ENCODE results near the gene AQP3. TPM values are rescaled to one million over a fixed set of nuclear protein-coding genes. Genes with fewer than 3 reads are reported as not detected.
"Not testable (repeated sequence)": the region's sequence is repeated elsewhere in the genome, so short reads cannot be mapped to it uniquely, and the experiment has no call there.

Gene AQP3
- 7.7 TPM for total RNA-seq
- long read RNA-seq, partial matches to known transcripts = 0 of 3 reads
- long read RNA-seq, other reads (novel, unspliced or antisense) = 1 of 3 reads

DNA sequence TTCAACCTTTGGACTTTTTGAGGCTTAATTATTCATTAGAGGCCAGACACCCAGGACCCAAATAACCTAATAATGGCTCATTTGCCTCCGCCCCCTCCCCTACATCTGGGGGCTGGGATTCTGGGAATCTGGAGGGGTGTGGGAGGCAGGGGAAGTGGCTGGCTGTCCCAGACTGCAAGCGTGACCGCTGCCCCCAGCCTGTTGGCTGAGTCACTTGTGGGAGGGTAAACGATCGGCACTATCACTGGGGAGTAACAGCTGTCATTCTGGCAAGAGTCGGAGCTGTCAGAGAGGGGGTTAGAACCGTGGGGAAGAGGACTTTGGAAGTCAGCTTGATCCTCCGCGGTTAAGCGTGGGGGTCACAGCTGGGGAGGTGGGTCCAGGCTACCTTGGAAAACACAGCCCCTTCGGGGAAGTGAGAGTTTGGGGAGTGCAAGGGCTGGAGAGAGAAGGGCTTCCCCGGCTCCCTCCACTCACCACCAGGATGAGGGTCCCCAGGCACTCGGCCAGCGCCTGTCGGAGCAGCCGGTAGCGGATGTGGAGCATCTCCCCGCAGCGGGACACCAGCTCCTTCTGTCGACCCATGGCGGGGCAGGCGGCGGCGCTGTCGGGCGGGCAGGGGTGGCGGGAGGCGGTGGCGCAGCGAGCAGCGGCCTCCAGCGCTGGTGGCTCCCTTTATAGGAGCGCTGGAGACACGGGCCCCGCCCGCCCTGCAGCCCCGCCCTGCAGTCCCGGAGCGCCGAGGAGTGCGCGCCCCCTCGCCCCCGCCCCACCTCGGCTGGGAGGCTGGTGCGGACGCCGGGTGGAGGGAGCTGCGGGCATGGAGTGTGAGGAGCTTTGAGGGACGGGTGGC, at the start of gene AQP3:
TSS of gene AQP3 (minus strand) at position 648 of the 853 bp plus-strand sequence. CDS start at position 585, 63 bp downstream.
- intact Hi-C loops (cut with DNase I) = loop anchor here (5.0 kb wide), 1 partner anchor 40 kb away; no protein-coding TSS in a partner anchor
- DNase-seq (ENCODE audit: low spot score) = no peak

DNA sequence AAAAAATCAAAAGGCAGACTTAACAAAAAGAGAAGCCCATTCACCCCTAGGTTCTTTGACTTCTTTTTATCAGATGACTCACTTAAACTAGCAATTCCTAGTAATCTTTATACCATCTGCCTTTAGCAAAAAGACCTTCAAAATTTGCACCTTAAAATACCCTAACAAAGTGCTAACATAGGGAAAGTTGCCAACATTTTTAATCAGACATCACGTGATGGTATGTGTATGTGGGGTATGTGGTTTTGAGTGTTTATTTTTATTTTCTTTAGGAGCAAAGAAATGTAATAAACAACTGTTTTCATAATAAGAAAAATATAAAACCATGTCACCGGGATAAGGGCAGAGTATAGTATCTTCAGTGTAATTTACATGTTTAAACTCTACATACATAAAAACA, 46.4 kb upstream of the AQP3 start:
- intact Hi-C loops (cut with DNase I) = not testable (repeated sequence)

DNA sequence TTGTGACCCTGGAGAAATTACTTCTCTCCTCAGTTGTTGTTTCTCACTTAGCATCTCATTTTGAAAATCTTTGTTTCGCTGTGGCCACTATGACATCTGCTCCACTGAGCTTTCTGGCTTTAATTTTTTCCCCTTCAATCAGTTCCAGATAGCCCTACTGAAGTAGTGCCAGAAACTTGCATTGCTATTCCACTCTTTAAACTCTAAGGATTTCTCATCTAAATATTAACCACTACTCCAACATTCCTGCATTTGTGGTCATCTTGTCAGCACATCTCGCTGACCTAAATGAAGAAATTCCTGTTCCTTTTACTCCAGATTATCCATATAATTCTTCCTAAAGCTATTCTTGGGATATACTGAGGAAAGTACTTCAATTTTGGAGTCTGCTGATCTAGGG, 41.7 kb upstream of the AQP3 start:
- DNase-seq (ENCODE audit: low spot score) = no peak
- intact Hi-C loops (cut with DNase I) = no loop called here

More for the DNA sequence above, 46.4 kb upstream of the AQP3 start:
- DNase-seq (ENCODE audit: low spot score) = not testable (repeated sequence)

DNA sequence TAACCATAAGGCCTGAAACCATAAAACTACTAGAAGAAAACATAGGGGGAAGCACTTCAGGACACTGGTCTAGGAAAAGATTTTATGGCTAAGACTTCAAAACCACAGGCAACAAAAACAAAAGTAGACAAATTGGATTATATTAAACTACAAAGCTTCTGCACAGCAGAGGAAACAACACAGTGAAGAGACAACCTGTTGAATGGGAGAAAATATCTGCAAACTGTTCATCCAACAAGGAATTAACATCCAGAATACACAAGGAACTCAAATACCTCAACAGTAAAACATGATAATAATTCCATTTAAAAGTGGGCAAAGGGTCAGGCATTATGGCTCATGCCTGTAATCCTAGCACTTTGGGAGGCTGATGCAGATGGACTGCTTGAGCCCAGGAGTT, 37.9 kb upstream of the AQP3 start:
- intact Hi-C loops (cut with DNase I); DNase-seq (ENCODE audit: low spot score): not testable (repeated sequence)

DNA sequence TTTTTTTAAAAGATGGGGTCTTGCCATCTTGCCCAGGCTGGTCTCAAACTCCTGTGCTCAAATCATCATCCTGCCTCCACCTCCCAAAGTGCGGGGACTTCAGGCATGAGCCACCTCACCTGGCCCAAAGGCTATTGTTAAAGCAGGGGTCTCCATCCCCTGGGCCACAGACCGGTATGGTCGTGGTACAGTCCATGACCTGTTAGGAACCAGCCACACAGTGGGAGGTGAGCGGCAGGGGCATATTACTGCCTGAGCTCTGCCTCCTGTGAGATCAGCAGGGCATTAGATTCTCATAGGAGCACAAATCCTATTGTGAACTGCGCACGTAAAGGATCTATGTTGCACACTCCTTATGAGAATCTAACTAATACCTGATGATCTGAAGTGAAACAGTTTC, 33.6 kb upstream of the AQP3 start:
- intact Hi-C loops (cut with DNase I) = no loop called here
- DNase-seq (ENCODE audit: low spot score) = peak; percentile 5

DNA sequence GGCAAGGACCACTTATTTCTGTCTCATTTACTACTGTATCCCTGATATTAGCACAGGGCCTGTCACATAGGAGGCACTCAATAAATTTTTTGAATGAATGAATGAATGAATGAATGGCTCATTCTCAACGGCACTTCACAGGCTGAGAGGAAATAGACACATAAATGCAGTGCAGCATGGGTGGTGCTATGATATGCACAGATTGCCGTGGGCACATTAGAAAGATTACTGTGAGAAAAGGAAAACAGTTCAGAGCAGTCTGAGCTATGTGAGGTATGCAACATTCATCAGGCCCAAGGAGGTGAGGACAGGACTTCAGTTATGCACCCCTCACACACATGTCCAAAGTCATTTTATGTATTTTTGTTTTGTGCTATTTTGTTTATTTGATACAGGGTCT, 32.7 kb upstream of the AQP3 start:
- intact Hi-C loops (cut with DNase I) = no loop called here
- no peak for DNase-seq (ENCODE audit: low spot score)

DNA sequence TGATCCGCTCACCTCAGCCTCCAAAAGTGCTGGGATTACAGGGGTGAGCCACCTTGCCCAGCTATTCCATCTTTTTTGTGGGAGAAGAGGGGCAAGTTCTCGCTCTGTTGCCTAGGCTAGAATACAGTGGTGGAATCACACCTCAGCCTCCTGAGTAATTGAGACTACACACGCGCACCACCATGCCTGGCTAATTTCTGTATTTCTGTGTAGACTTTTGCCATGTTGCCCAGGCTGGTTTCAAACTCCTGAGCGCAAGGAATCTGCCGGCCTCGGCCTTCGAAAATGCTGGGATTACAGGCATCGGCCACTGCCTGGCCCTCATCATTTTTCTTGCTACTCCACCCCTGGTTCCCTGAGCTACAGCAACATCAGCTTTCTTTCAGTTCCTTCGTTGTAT, 29.1 kb upstream of the AQP3 start:
- peak; percentile 61 for DNase-seq (ENCODE audit: low spot score)
- intact Hi-C loops (cut with DNase I) = loop anchor here (10.0 kb wide), 1 partner anchor 192 kb away; no protein-coding TSS in a partner anchor

DNA sequence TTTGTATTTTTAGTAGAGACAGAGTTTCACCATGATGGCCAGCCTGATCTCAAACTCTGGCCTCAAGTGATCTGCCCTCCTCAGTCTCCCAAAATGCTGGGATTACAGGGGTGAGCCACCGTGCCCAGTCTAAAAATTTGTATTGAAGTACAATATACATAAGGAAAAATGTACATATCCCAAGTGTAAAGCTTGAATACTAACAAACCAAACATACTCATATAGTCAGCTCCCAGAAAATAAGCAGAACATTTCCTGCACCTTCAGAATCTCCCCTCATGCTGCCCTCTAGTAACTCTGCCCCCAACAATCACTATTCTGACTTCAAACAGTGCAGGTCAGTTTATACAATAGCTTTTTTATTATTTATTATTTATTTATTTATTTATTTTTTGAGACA, 28.0 kb upstream of the AQP3 start:
- intact Hi-C loops (cut with DNase I) = loop anchor here (2.0 to 10.0 kb wide), 2 partner anchors 35 to 191 kb away; no protein-coding TSS in a partner anchor
- no peak for DNase-seq (ENCODE audit: low spot score)

DNA sequence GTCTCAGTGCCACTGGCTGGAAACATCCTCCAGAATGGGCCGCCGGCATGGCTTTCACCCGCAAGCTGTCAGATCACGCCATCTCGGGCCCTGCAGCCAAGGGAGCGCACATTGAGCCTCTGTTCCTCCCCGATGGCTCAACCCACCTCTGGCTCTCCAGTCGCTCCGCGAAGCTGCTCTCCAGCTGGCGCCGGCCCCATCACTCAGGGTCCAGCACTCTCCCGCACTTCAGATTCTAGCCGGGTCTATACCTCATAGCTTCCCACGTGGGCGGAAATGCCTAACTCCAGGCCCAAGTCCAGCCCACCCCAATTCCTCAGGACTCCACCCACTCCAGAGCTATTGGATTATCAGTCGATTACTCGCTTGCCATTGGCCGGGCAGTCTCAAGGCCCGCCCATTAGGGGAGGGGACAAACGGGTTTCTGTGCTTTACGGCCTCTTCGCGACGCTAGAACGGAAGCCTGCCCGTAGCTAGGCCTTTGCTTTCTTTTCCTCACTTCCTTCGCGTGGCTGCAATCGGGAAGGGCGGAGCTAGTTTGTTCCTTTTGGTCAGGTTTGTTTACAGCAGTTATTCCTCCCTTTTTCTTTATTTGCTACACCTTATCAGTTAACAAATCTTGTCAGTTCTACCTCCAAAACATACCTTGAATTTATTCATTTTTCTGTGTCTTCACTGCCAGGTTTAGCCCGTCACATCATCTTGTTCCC, 26.4 kb upstream of the AQP3 start, which contains the start of gene NOL6:
TSS of gene NOL6 (minus strand) at position 282 of the 710 bp plus-strand sequence. CDS start at position 200, 82 bp downstream.
- peak; percentile 98 for DNase-seq (ENCODE audit: low spot score)
- intact Hi-C loops (cut with DNase I) = loop anchor here (2.0 to 10.0 kb wide), 2 partner anchors 37 to 189 kb away; no protein-coding TSS in a partner anchor

DNA sequence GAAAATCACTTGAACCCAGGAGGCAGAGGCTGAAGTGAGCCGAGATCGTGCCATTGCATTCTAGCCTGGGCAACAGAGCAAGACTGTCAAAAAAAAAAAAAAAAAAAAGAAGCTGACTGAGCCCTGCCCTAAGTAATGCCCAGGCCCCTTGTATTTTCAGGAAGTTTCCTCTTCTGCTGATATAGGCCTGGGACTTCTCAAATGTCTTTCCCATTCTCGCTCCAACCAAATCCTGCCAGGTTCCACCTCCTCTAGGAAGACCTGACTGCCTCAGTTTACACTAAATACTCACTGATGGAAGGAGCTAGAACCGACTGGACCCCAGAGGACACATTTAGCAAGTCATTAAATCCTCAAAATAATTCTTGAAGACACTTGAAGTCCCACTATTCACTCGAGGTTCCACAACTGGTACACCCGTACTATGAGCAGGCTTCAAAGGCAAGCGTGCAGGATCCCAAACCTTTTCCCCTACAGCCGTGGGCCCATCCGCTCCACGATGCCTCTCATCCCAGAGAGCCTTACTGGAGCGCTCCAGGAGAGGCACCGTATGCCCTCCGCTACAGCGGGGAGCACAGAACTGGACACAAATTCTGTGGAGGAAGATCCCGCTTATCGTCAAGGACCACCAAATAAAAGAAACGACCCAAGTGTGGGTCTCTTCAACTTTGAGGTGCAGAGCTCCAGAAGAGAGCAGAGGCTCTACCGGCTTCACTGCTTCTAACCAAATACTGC, 25.7 kb upstream of the AQP3 start:
- DNase-seq (ENCODE audit: low spot score) = peak; percentile 59
- intact Hi-C loops (cut with DNase I) = loop anchor here (10.0 kb wide), 1 partner anchor 188 kb away; no protein-coding TSS in a partner anchor

DNA sequence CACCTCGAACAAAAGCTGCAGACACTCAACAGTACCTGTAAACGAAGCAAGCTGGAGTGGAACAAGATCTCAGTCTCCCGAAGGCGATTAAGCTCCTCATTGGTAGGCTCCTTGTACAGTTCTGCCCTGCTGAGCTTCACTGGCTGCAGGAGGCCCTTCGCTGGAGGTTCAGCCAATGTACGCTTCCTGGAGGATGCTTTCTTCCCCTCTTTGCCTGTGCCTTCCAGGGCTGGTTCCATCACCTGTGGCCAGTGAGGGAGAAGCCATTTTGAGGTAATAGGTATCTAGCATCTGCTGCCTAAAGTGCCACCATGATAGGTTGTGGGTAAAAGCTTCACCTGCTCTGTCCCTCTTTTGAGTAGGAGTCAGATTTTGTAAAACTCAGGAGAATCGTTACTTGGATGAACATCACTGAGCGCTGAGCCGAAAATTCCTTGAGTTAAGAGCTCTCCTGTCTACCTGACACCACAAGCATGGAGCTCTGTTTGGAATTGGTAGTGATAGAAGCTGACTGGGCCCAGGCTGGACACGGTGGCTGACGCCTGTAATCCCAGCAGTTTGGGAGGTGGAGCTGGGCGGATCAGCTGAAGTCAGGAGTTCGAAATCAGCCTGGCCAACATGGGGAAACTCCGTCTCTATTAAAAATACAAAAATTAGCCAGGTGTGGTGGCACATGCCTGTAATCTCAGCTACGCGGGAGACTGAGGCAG, 24.9 kb upstream of the AQP3 start:
- intact Hi-C loops (cut with DNase I) = loop anchor here (10.0 kb wide), 1 partner anchor 188 kb away; no protein-coding TSS in a partner anchor
- DNase-seq (ENCODE audit: low spot score) = peak; percentile 26

DNA sequence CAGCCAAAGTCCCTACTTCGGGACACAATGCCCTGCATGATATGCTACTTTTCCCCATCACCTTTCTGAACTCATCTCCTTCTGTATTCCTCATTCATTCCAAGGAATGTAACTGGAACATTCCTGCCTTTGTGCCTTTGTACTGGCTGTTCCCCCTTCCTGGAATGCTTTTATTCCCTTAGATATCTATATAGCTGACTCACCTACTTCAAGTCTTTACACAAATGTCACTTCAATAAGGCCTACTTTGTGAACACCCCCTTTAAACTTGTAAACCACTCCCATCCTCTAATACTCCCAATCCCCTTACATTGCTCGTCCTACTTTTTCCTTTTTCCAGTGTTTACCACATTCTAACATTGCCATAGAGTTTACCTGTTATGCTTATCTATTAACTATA, 24.0 kb upstream of the AQP3 start:
- no peak for DNase-seq (ENCODE audit: low spot score)
- intact Hi-C loops (cut with DNase I) = loop anchor here (10.0 kb wide), 1 partner anchor 187 kb away; no protein-coding TSS in a partner anchor

DNA sequence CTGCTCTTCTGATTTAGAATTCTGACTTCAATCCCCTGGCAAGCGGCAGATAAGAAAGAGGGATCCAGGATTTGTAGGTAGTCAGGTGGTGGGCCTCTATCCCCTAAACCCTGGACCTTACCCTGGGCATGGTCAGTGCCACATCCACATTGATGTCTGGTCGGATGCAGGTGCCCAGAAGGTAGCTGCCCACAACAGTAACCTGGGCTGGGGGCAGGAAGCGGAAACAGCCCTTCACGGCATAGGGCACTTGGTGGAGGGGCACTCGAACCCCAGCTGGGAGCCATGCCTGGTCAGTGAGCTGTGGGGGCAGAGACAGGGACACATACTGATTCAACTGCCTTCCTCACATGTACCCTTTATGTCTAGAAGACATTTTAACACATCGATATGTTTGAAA, 22.5 kb upstream of the AQP3 start:
- intact Hi-C loops (cut with DNase I) = loop anchor here (5.0 to 10.0 kb wide), 2 partner anchors 93 to 185 kb away; no protein-coding TSS in a partner anchor
- DNase-seq (ENCODE audit: low spot score) = peak; percentile 43

DNA sequence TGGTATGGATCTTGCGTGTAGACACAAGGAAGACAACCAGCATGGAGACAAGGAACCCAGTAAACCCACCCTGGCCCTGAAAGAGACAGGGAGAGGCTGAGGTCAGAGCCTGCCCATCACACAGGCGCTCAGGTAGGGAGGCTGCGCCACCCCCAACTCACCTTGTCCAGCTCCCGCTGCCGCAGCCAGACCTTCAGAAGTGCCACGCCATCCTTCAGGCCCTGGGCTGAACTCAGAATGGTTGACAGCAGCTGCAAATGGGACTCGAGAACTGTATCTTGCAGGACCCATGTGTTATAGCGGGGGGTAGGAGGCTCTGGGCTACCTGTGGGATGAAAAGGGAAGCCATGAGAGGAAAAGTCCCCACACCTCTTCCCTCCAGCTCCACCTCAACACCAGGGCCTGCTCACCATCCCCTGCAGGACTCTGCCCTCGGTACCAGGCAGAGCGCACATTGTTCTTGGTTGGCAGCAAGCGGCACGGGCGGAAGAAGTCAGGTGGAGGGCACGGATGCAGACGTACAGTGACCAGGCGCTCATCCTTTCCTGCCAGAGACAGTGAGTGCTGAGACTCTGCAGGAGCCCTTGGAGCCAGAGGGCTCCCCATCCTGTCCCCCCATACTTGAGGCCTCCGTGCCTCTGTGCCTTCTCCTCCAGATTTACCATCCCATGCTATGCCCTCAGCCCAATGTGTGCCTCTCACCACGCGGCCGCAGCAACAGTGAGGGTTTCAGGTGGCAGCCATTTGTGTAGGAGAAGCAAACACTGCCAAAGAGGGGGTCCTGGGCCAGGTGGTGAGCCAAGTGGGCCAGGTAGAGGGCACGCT, 21.6 kb upstream of the AQP3 start:
- peak; percentile 66 for DNase-seq (ENCODE audit: low spot score)
- intact Hi-C loops (cut with DNase I) = loop anchor here (5.0 kb wide), 1 partner anchor 92 kb away; no protein-coding TSS in a partner anchor

DNA sequence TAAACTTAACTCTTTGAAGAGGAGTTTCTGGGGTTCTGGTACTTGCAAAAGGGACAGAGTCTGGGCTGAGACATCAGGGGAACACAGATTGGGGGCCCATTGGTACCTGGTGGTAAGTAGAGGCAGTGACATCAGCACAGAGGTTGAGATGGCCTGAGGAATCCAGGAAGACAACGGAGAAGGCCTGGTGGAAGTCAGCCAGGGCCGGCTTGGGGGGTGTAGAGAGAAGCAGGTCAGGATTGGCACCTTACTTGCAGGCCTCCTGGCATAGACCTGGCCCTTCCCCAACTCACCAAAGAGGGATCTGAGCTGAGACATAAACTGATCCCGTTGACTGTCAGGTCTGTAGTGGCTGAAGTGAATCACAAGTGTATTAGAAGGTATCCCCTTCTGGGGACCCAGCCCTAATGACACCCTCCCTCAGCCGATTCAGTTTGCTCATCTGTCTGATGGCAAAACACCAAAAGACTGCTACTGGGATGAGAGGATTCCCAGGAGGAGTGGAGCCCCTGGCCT, 20.9 kb upstream of the AQP3 start:
- peak; percentile 60 for DNase-seq (ENCODE audit: low spot score)
- intact Hi-C loops (cut with DNase I) = loop anchor here (5.0 kb wide), 1 partner anchor 91 kb away; no protein-coding TSS in a partner anchor

DNA sequence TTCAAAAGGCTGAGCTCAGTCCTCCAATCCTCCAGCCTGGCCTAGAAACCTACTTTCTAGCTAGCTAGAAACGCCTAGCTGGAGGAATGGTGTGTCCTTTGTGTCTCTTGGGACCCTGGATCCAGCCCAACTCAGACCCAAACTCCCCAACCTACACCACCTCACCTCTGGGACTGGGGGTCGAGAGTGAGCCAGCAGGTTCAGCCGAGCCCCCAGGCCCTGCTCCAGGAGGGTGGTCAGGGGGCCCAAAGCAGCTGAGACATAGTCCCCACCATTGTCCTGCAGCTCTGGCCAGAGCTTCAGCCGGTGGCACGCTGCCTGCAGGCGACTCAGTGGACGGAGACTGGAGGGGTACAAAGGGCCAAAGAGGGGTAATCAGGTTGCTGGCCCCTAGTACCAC, 20.1 kb upstream of the AQP3 start:
- intact Hi-C loops (cut with DNase I) = loop anchor here (5.0 kb wide), 1 partner anchor 90 kb away; no protein-coding TSS in a partner anchor
- DNase-seq (ENCODE audit: low spot score) = peak; percentile 67
